GM12878 (cell line): ENCODE measurements around the gene GNAT3.

Experiments used
- EZH2 ChIP-seq: IDR thresholded peaks from 2 replicates; pipeline ENCODE4 v1.6.1; 2012; ENCODE audit warnings: low read depth, mild to moderate bottlenecking, control low read depth, inconsistent platforms, low read length, borderline replicate concordance; ENCODE audit not compliant: control insufficient read depth
- IKZF1 ChIP-seq: fragments of 450-650 bp; conservative IDR thresholded peaks from 2 replicates; pipeline ENCODE4 v1.6.1; 2017; ENCODE audit warnings: antibody characterized with exemption, mild to moderate bottlenecking
- NFIC ChIP-seq: IDR thresholded peaks from 2 replicates; pipeline ENCODE4 v1.6.1; 2012; ENCODE audit warnings: low read depth, mild to moderate bottlenecking, inconsistent platforms, low read length, moderate library complexity
- POLR2A ChIP-seq: IDR thresholded peaks from 2 replicates; pipeline ENCODE4 v1.6.1; 2011; ENCODE audit warnings: low read depth, mild to moderate bottlenecking, low read length
- POLR2AphosphoS5 ChIP-seq: IDR thresholded peaks from 2 replicates; pipeline ENCODE4 v1.6.1; 2011; ENCODE audit warnings: mild to moderate bottlenecking, low read length, inconsistent platforms
- TF ChIP-seq, protein P1 (sequence below), 3 experiments: IDR thresholded peaks in 2 of 3; conservative IDR thresholded peaks in 1 of 3; 2 replicates each; pipeline ENCODE4 v1.5.1; 2011; ENCODE audit warnings: low read depth in 3 of 3, low read length in 3 of 3, mild to moderate bottlenecking in 3 of 3, control low read depth in 2 of 3, moderate library complexity in 2 of 3, inconsistent platforms in 1 of 3, mixed read lengths in 1 of 3; ENCODE audit not compliant: control insufficient read depth in 2 of 3, insufficient read depth in 1 of 3; ENCODE audit errors: extremely low read depth in 1 of 3
- TF ChIP-seq, protein P2 (sequence below): fragments of 150-350 bp; IDR thresholded peaks from 2 replicates; pipeline ENCODE4 v1.6.1; 2016; ENCODE audit warnings: low read depth, low read length

GRCh38 chr7:80488851-80489370 lies 23.0 kb downstream of the GNAT3 start:
- TF ChIP-seq POLR2AphosphoS5 (no peak), POLR2A (no peak), NFIC (no peak), EZH2 (no peak), IKZF1 (no peak)
- TF ChIP-seq, protein P1, sequence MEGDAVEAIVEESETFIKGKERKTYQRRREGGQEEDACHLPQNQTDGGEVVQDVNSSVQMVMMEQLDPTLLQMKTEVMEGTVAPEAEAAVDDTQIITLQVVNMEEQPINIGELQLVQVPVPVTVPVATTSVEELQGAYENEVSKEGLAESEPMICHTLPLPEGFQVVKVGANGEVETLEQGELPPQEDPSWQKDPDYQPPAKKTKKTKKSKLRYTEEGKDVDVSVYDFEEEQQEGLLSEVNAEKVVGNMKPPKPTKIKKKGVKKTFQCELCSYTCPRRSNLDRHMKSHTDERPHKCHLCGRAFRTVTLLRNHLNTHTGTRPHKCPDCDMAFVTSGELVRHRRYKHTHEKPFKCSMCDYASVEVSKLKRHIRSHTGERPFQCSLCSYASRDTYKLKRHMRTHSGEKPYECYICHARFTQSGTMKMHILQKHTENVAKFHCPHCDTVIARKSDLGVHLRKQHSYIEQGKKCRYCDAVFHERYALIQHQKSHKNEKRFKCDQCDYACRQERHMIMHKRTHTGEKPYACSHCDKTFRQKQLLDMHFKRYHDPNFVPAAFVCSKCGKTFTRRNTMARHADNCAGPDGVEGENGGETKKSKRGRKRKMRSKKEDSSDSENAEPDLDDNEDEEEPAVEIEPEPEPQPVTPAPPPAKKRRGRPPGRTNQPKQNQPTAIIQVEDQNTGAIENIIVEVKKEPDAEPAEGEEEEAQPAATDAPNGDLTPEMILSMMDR (IDR thresholded peaks at IDR 0.05 in 2 of 3, conservative IDR thresholded peaks at IDR 0.05 in 1 of 3; ENCODE audit: control insufficient read depth in 2 of 3, extremely low read depth in 1 of 3, insufficient read depth in 1 of 3, low read depth in 3 of 3, low read length in 3 of 3) = no peak
- TF ChIP-seq, protein P2, sequence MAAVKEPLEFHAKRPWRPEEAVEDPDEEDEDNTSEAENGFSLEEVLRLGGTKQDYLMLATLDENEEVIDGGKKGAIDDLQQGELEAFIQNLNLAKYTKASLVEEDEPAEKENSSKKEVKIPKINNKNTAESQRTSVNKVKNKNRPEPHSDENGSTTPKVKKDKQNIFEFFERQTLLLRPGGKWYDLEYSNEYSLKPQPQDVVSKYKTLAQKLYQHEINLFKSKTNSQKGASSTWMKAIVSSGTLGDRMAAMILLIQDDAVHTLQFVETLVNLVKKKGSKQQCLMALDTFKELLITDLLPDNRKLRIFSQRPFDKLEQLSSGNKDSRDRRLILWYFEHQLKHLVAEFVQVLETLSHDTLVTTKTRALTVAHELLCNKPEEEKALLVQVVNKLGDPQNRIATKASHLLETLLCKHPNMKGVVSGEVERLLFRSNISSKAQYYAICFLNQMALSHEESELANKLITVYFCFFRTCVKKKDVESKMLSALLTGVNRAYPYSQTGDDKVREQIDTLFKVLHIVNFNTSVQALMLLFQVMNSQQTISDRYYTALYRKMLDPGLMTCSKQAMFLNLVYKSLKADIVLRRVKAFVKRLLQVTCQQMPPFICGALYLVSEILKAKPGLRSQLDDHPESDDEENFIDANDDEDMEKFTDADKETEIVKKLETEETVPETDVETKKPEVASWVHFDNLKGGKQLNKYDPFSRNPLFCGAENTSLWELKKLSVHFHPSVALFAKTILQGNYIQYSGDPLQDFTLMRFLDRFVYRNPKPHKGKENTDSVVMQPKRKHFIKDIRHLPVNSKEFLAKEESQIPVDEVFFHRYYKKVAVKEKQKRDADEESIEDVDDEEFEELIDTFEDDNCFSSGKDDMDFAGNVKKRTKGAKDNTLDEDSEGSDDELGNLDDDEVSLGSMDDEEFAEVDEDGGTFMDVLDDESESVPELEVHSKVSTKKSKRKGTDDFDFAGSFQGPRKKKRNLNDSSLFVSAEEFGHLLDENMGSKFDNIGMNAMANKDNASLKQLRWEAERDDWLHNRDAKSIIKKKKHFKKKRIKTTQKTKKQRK = no peak
